Naive thymus-derived CD4-positive, alpha-beta T cell (primary cell): ENCODE data around the gene TLN1. TPM values are rescaled to one million over a fixed set of nuclear protein-coding genes. Genes with fewer than 3 reads are reported as not detected.

Experiments used
- ATAC-seq: fragments of 150-1000 bp; cut with Tn5 transposase; 2 replicates; pipeline ENCODE4 v1.10.0; 2021; ENCODE audit warnings: mild to moderate bottlenecking, moderate library complexity
- CTCF ChIA-PET: fragments of 350-600 bp; sonication (Branson Sonifier 250); formaldehyde crosslinking; loops from one replicate; lab custom pipeline; 2021; ENCODE audit warnings: antibody characterized with exemption; lab: Charles Lee
- POLR2A ChIA-PET: fragments of 350-600 bp; sonication (Branson Sonifier 250); formaldehyde crosslinking; loops from one replicate; lab custom pipeline; 2021; ENCODE audit warnings: antibody characterized with exemption, inconsistent platforms; lab: Charles Lee
- DNase-seq, 9 donors: peaks; one replicate each; pipeline versions ENCODE4 v3.0.0 to v3.0.0-alpha.2; 2020 to 2022; ENCODE audit warnings: mixed read lengths in 1 of 9
- H3K27ac ChIP-seq: one replicate; pipeline ENCODE4 v1.7.0; 2013; ENCODE audit warnings: mild to moderate bottlenecking, low read depth, low read length, moderate library complexity
- H3K27me3 ChIP-seq, 2 donors: one replicate each; pipeline ENCODE4 v1.7.0; 2013; ENCODE audit warnings: low read length in 2 of 2, mild to moderate bottlenecking in 2 of 2, moderate library complexity in 2 of 2; ENCODE audit not compliant: control insufficient read depth in 2 of 2, insufficient read depth in 2 of 2
- H3K36me3 ChIP-seq, 3 experiments: 1 replicate in 2 of 3; 2 replicates in 1 of 3; pipeline ENCODE4 v1.7.0; 2013; ENCODE audit warnings: low read length in 3 of 3, mild to moderate bottlenecking in 3 of 3, moderate library complexity in 1 of 3; ENCODE audit not compliant: insufficient read depth in 3 of 3, control insufficient read depth in 2 of 3
- H3K4me1 ChIP-seq, 2 donors: one replicate each; pipeline ENCODE4 v1.7.0; 2013; ENCODE audit warnings: low read length in 2 of 2, mild to moderate bottlenecking in 2 of 2, moderate library complexity in 1 of 2; ENCODE audit not compliant: control insufficient read depth in 2 of 2, insufficient read depth in 2 of 2
- H3K4me3 ChIP-seq: 2 replicates; pipeline ENCODE4 v1.7.0; 2013; ENCODE audit warnings: mild to moderate bottlenecking, low read length
- H3K9me3 ChIP-seq, 3 experiments: 1 replicate in 2 of 3; 2 replicates in 1 of 3; pipeline ENCODE4 v1.7.0; 2013; ENCODE audit warnings: low read length in 3 of 3; ENCODE audit not compliant: control insufficient read depth in 2 of 3
- H3K27ac Mint-ChIP-seq, 9 donors: one replicate each; pipeline ENCODE4 v1.8.0; 2020 to 2022; ENCODE audit warnings: mixed read lengths in 9 of 9, mild to moderate bottlenecking in 8 of 9, moderate library complexity in 5 of 9, inconsistent platforms in 2 of 9
- H3K27me3 Mint-ChIP-seq, 5 donors: one replicate each; pipeline ENCODE4 v1.8.0; 2021 to 2022; ENCODE audit warnings: mixed read lengths in 5 of 5, mild to moderate bottlenecking in 1 of 5
- H3K36me3 Mint-ChIP-seq, 5 donors: one replicate each; pipeline ENCODE4 v1.8.0; 2020 to 2022; ENCODE audit warnings: mixed read lengths in 5 of 5, mild to moderate bottlenecking in 3 of 5, inconsistent platforms in 1 of 5
- H3K4me1 Mint-ChIP-seq, 7 donors: one replicate each; pipeline ENCODE4 v1.8.0; 2020 to 2022; ENCODE audit warnings: mixed read lengths in 7 of 7, mild to moderate bottlenecking in 3 of 7, inconsistent platforms in 1 of 7
- H3K4me3 Mint-ChIP-seq, 10 donors: one replicate each; pipeline ENCODE4 v1.8.0; 2020 to 2022; ENCODE audit warnings: mild to moderate bottlenecking in 10 of 10, mixed read lengths in 10 of 10, moderate library complexity in 6 of 10, inconsistent platforms in 2 of 10
- H3K9me3 Mint-ChIP-seq, 11 donors: one replicate each; pipeline ENCODE4 v1.8.0; 2020 to 2022; ENCODE audit warnings: mixed read lengths in 11 of 11, mild to moderate bottlenecking in 4 of 11, inconsistent platforms in 1 of 11, moderate library complexity in 1 of 11
- intact Hi-C, 2 donors: fragments of 100-400 bp; cut with micrococcal nuclease; formaldehyde crosslinking; loops; one replicate each; pipeline ENCODE4 v1.15.1; 2023
- polyA plus RNA-seq, 2 donors: library from polyadenylated mRNA; unstranded; fragments of 300-500 nt; fragmentation: Illumina TruSeq; gene quantifications; one replicate each; pipeline ENCODE4 v1.2.3, GENCODE V29; 2021
- total RNA-seq, 6 experiments: library from RNA in 5 of 6; stranded (reverse) in 5 of 6; gene quantifications; 1 replicate in 5 of 6; 2 replicates in 1 of 6; pipeline ENCODE4 v1.2.3 and lab custom pipeline; 2021 to 2026

TLN1 gene
- total and polyA plus RNA-seq, 7 experiments from 2014 or later: 33.8 to 369 (median 230) TPM

- Histone ChIP-seq H3K27me3 (no peaks in the 10 kb centered on the region), H3K4me1 (peaks cover 39 to 49% of the 10 kb centered on the region in 2 donors), H3K4me3 (peak overlapping the region; percentile 94), H3K27ac (peak overlapping the region; percentile 99), H3K9me3 (no peaks in the 10 kb centered on the region), H3K36me3 (peaks cover 0 to 12% (median 9%) of the 10 kb centered on the region in 3 experiments)
- intact Hi-C loops: loop anchor here (1.0 to 5.0 kb wide), 13 partner anchors 13 to 547 kb away; partner anchors contain the start of genes CREB3 (in 1 of the 2), GBA2 (in 1 of the 2), HINT2 (in 1 of the 2) and RGP1 (in 1 of the 2)
- ChIA-PET POLR2A (interaction anchor here (1.0 to 11.8 kb wide), 11 partner anchors 11 to 586 kb away, joined by 3 to 264 read pairs (median 6); partner anchors contain the start of genes CREB3, GBA2, RGP1 and SIT1), CTCF (interaction anchor here (0.8 to 10.2 kb wide), 14 partner anchors 10 to 117 kb away, joined by 3 to 107 read pairs (median 7); partner anchors contain the start of genes CD72, CREB3, SIT1 and TESK1)
- no peak for ATAC-seq
- Mint-ChIP-seq H3K27ac (peak overlapping the region; percentile 88 to 100 (median 98)), H3K4me3 (peak overlapping the region; percentile 78 to 95 (median 90)), H3K9me3 (peaks cover 0 to 13% (median 0%) of the 10 kb centered on the region in 11 donors), H3K36me3 (peaks cover 0 to 25% (median 16%) of the 10 kb centered on the region in 5 donors), H3K4me1 (peaks cover 52 to 86% (median 81%) of the 10 kb centered on the region in 7 donors), H3K27me3 (peaks cover 0 to 6% (median 0%) of the 10 kb centered on the region in 5 donors)
- DNase-seq: no peak
Observed at GRCh38 chr9:35658968-35659220, 73.1 kb downstream of the TLN1 start.

- peak within 1 kb of the TSS; percentile 99 for H3K27ac ChIP-seq
- H3K4me3 ChIP-seq: peak within 1 kb of the TSS; percentile 94
- H3K4me1 Mint-ChIP-seq: peaks cover 49 to 86% (median 76%) of the 10 kb centered on the region in 7 donors
- peak within 1 kb of the TSS; percentile 97 to 100 (median 100) for H3K27ac Mint-ChIP-seq
- H3K9me3 Mint-ChIP-seq: peaks cover 0 to 13% (median 0%) of the 10 kb centered on the region in 11 donors
- H3K4me1 ChIP-seq: peaks cover 39 to 49% of the 10 kb centered on the region in 2 donors
- peak within 1 kb of the TSS; percentile 78 to 95 (median 90) for H3K4me3 Mint-ChIP-seq
- H3K27me3 Mint-ChIP-seq: peaks cover 0 to 6% (median 0%) of the 10 kb centered on the region in 5 donors
- no peaks in the 10 kb centered on the region for H3K9me3 ChIP-seq
- POLR2A ChIA-PET: interaction anchor here (0.6 to 11.8 kb wide), 24 partner anchors 11 to 1023 kb away, joined by 3 to 264 read pairs (median 4); partner anchors contain the start of genes CD72, CREB3, GBA2 and RGP1
- H3K36me3 Mint-ChIP-seq: peaks cover 0 to 25% (median 16%) of the 10 kb centered on the region in 5 donors
- H3K27me3 ChIP-seq: no peaks in the 10 kb centered on the region
- CTCF ChIA-PET: interaction anchor here (0.5 to 10.2 kb wide), 25 partner anchors 11 to 283 kb away, joined by 3 to 107 read pairs (median 4); partner anchors contain the start of genes CD72, CREB3, GBA2 and RGP1
- DNase-seq: peak; percentile 80 to 94 (median 87)
- peak; percentile 86 for ATAC-seq
- peaks cover 0 to 12% (median 9%) of the 10 kb centered on the region in 3 experiments for H3K36me3 ChIP-seq
- intact Hi-C loops: loop anchor here (1.0 to 5.0 kb wide), 13 partner anchors 12 to 546 kb away; partner anchors contain the start of genes CREB3 (in 1 of the 2), GBA2 (in 1 of the 2), HINT2 (in 1 of the 2) and RGP1 (in 1 of the 2)
Observed at GRCh38 chr9:35658137-35658967, 73.6 kb downstream of the TLN1 start, which contains the start of gene CCDC107. Gene CCDC107, plus strand, starts transcription at chr9:35658292. Its CDS starts 88 bp downstream, at chr9:35658380.

GRCh38 chr9:35657546-35658136 lies 74.4 kb downstream of the TLN1 start, which contains the start of gene RMRP:
Gene RMRP, minus strand, starts transcription at chr9:35658019.
- Mint-ChIP-seq H3K27ac (peak within 1 kb of the TSS; percentile 97 to 100 (median 100)), H3K4me3 (peak within 1 kb of the TSS; percentile 78 to 95 (median 90)), H3K9me3 (peaks cover 0 to 13% (median 0%) of the 10 kb centered on the region in 11 donors), H3K27me3 (peaks cover 0 to 6% (median 0%) of the 10 kb centered on the region in 5 donors), H3K4me1 (peaks cover 42 to 78% (median 69%) of the 10 kb centered on the region in 7 donors), H3K36me3 (peaks cover 0 to 25% (median 16%) of the 10 kb centered on the region in 5 donors)
- H3K27me3 ChIP-seq: no peaks in the 10 kb centered on the region
- peak within 1 kb of the TSS; percentile 94 for H3K4me3 ChIP-seq
- DNase-seq: peak; percentile 67 to 93 (median 91)
- ChIA-PET CTCF (interaction anchor here (0.5 to 10.2 kb wide), 24 partner anchors 10 to 283 kb away, joined by 3 to 107 read pairs (median 4); partner anchors contain the start of genes CD72, CREB3, GBA2 and RGP1), POLR2A (interaction anchor here (0.6 to 11.8 kb wide), 24 partner anchors 10 to 1022 kb away, joined by 3 to 264 read pairs (median 4); partner anchors contain the start of genes CD72, CREB3, GBA2 and RGP1)
- peak within 1 kb of the TSS; percentile 99 for H3K27ac ChIP-seq
- no peaks in the 10 kb centered on the region for H3K9me3 ChIP-seq
- H3K4me1 ChIP-seq: peaks cover 35 to 48% of the 10 kb centered on the region in 2 donors
- H3K36me3 ChIP-seq: peaks cover 0 to 12% (median 9%) of the 10 kb centered on the region in 3 experiments
- ATAC-seq: peak; percentile 87
- intact Hi-C loops: loop anchor here (1.0 to 5.0 kb wide), 14 partner anchors 8 to 545 kb away; partner anchors contain the start of genes CREB3 (in 2 of the 2), HINT2 (in 2 of the 2), TLN1 (in 2 of the 2) and ARHGEF39 (in 1 of the 2)

GRCh38 chr9:35656831-35657545 lies 75.0 kb downstream of the TLN1 start:
- Histone ChIP-seq H3K4me1 (peaks cover 33 to 45% of the 10 kb centered on the region in 2 donors), H3K4me3 (peak overlapping the region; percentile 94), H3K27ac (peak overlapping the region; percentile 99), H3K36me3 (peaks cover 0 to 12% (median 9%) of the 10 kb centered on the region in 3 experiments), H3K27me3 (no peaks in the 10 kb centered on the region), H3K9me3 (no peaks in the 10 kb centered on the region)
- Mint-ChIP-seq H3K27ac (peak overlapping the region; percentile 97 to 100 (median 100)), H3K36me3 (peaks cover 0 to 23% (median 16%) of the 10 kb centered on the region in 5 donors), H3K27me3 (peaks cover 0 to 6% (median 0%) of the 10 kb centered on the region in 5 donors), H3K9me3 (peaks cover 0 to 13% (median 0%) of the 10 kb centered on the region in 11 donors), H3K4me3 (peak overlapping the region; percentile 78 to 95 (median 90)), H3K4me1 (peaks cover 37 to 73% (median 65%) of the 10 kb centered on the region in 7 donors)
- no peak for ATAC-seq
- ChIA-PET POLR2A (interaction anchor here (0.6 to 11.8 kb wide), 21 partner anchors 9 to 168 kb away, joined by 3 to 264 read pairs (median 4); partner anchors contain the start of genes CD72, CREB3, GBA2 and RGP1), CTCF (interaction anchor here (0.5 to 10.2 kb wide), 15 partner anchors 10 to 736 kb away, joined by 3 to 107 read pairs (median 3); partner anchors contain the start of genes CD72, CREB3, GBA2 and RGP1)
- DNase-seq: peak in 3 of 9 donors; percentile 10 to 31 (median 14)
- intact Hi-C loops: loop anchor here in 1 of 2 donors (1.0 to 5.0 kb wide), 5 partner anchors 8 to 545 kb away; partner anchors contain the start of genes ARHGEF39, CREB3, HINT2 and TLN1

- Histone ChIP-seq H3K4me1 (peaks cover 34 to 46% of the 10 kb centered on the region in 2 donors), H3K27ac (peak overlapping the region; percentile 99), H3K9me3 (no peaks in the 10 kb centered on the region), H3K4me3 (no peak overlapping the region), H3K36me3 (peaks cover 0 to 12% (median 9%) of the 10 kb centered on the region in 3 experiments), H3K27me3 (no peaks in the 10 kb centered on the region)
- peaks cover 34 to 73% (median 65%) of the 10 kb centered on the region in 7 donors for H3K4me1 Mint-ChIP-seq
- H3K36me3 Mint-ChIP-seq: peaks cover 0 to 19% (median 16%) of the 10 kb centered on the region in 5 donors
- ChIA-PET POLR2A (interaction anchor here (0.7 to 11.8 kb wide), 10 partner anchors 9 to 156 kb away, joined by 3 to 264 read pairs (median 4); partner anchors contain the start of genes CD72, CREB3, SIT1 and SPAG8), CTCF (interaction anchor here (0.5 to 10.2 kb wide), 8 partner anchors 9 to 737 kb away, joined by 3 to 107 read pairs (median 17); partner anchors contain the start of genes CD72, SIT1 and TPM2)
- intact Hi-C loops: loop anchor here in 1 of 2 donors (5.0 kb wide), 1 partner anchor 544 kb away; no protein-coding TSS in a partner anchor
- ATAC-seq (no peak), DNase-seq (no peak)
- H3K9me3 Mint-ChIP-seq: peaks cover 0 to 13% (median 0%) of the 10 kb centered on the region in 11 donors
- peaks cover 0 to 6% (median 0%) of the 10 kb centered on the region in 5 donors for H3K27me3 Mint-ChIP-seq
- H3K4me3 Mint-ChIP-seq: peak overlapping the region in 9 of 10 donors; percentile 15 to 95 (median 90)
- H3K27ac Mint-ChIP-seq: peak overlapping the region; percentile 97 to 100 (median 100)
Observed at GRCh38 chr9:35656348-35656747, 75.6 kb downstream of the TLN1 start.
